Erythroblast (primary cell): ENCODE measurements around the gene TFEC.

ENCODE experiments used
- GATA1 ChIP-seq: IDR thresholded peaks from 2 replicates; pipeline ENCODE4 v1.6.1; 2011; ENCODE audit warnings: low read depth, mild to moderate bottlenecking, control low read depth, low read length, moderate library complexity
- POLR2A ChIP-seq: IDR thresholded peaks from 2 replicates; pipeline ENCODE4 v1.6.1; 2011; ENCODE audit warnings: mild to moderate bottlenecking, low read length

- TF ChIP-seq POLR2A, result no peak
- no peak for TF ChIP-seq GATA1
These were observed 16.9 kb downstream of the TFEC start for GRCh38 chr7:116013675-116014074.
